Nephron progenitor cell (in vitro differentiated cells): Measurements from ENCODE around the gene DCN.

ENCODE experiments used
- DNase-seq: peaks from one replicate; pipeline ENCODE4 v3.0.0; 2021
- H3K27ac Mint-ChIP-seq: 2 replicates; pipeline ENCODE4 v1.8.0; 2021; ENCODE audit warnings: mild to moderate bottlenecking, moderate library complexity, mixed read lengths
- H3K27me3 Mint-ChIP-seq: 2 replicates; pipeline ENCODE4 v1.8.0; 2021; ENCODE audit warnings: mild to moderate bottlenecking, low read depth, mixed read lengths; ENCODE audit not compliant: poor library complexity
- H3K36me3 Mint-ChIP-seq: 2 replicates; pipeline ENCODE4 v1.8.0; 2021; ENCODE audit warnings: low read depth, mixed read lengths
- H3K4me1 Mint-ChIP-seq: 2 replicates; pipeline ENCODE4 v1.8.0; 2021; ENCODE audit warnings: mixed read lengths
- H3K4me3 Mint-ChIP-seq: 2 replicates; pipeline ENCODE4 v1.8.0; 2021; ENCODE audit warnings: mild to moderate bottlenecking, moderate library complexity, mixed read lengths
- H3K9me3 Mint-ChIP-seq: 2 replicates; pipeline ENCODE4 v1.8.0; 2021; ENCODE audit warnings: mild to moderate bottlenecking, moderate library complexity, mixed read lengths
- CTCF ChIP-seq: fragments of 200-600 bp; sonication (generic); IDR thresholded peaks from 2 replicates; pipeline ENCODE4 v1.5.0; 2021; ENCODE audit warnings: antibody characterized with exemption

The DCN gene

GRCh38 chr12:91222746-91223145 lies 40.1 kb upstream of the DCN start:
- H3K4me3 Mint-ChIP-seq = no peak overlapping the region

GRCh38 chr12:91219919-91220318 lies 37.3 kb upstream of the DCN start:
- H3K9me3 Mint-ChIP-seq = no peaks in the 10 kb centered on the region
- no peak for DNase-seq
- H3K27me3 Mint-ChIP-seq = no peaks in the 10 kb centered on the region
- no peak overlapping the region for H3K4me3 Mint-ChIP-seq
- no peaks in the 10 kb centered on the region for H3K4me1 Mint-ChIP-seq
- TF ChIP-seq CTCF = no peak
- no peaks in the 10 kb centered on the region for H3K36me3 Mint-ChIP-seq
- H3K27ac Mint-ChIP-seq = no peak overlapping the region

More at GRCh38 chr12:91222746-91223145, 40.1 kb upstream of the DCN start:
- no peaks in the 10 kb centered on the region for H3K36me3 Mint-ChIP-seq
- TF ChIP-seq CTCF = no peak
- DNase-seq = no peak
- H3K9me3 Mint-ChIP-seq = no peaks in the 10 kb centered on the region
- no peaks in the 10 kb centered on the region for H3K4me1 Mint-ChIP-seq
- H3K27me3 Mint-ChIP-seq = no peaks in the 10 kb centered on the region
- no peak overlapping the region for H3K27ac Mint-ChIP-seq

GRCh38 chr12:91219511-91219910 lies 36.9 kb upstream of the DCN start:
- Mint-ChIP-seq H3K9me3 (no peaks in the 10 kb centered on the region), H3K4me1 (no peaks in the 10 kb centered on the region), H3K27ac (no peak overlapping the region), H3K27me3 (no peaks in the 10 kb centered on the region), H3K36me3 (no peaks in the 10 kb centered on the region), H3K4me3 (no peak overlapping the region)
- DNase-seq = no peak
- TF ChIP-seq CTCF = no peak

- TF ChIP-seq CTCF = no peak
- H3K27me3 Mint-ChIP-seq = no peaks in the 10 kb centered on the region
These were observed 34.3 kb upstream of the DCN start for GRCh38 chr12:91216871-91217270.

GRCh38 chr12:91215940-91216454 lies 33.4 kb upstream of the DCN start:
- no peak overlapping the region for H3K27ac Mint-ChIP-seq
- no peak for TF ChIP-seq CTCF
- no peaks in the 10 kb centered on the region for H3K36me3 Mint-ChIP-seq
- no peak for DNase-seq
- no peak overlapping the region for H3K4me3 Mint-ChIP-seq
- no peaks in the 10 kb centered on the region for H3K27me3 Mint-ChIP-seq
- peaks cover 3% of the 10 kb centered on the region for H3K9me3 Mint-ChIP-seq
- no peaks in the 10 kb centered on the region for H3K4me1 Mint-ChIP-seq

More at GRCh38 chr12:91216871-91217270, 34.3 kb upstream of the DCN start:
- Mint-ChIP-seq H3K4me3 (no peak overlapping the region), H3K4me1 (no peaks in the 10 kb centered on the region), H3K27ac (no peak overlapping the region), H3K36me3 (no peaks in the 10 kb centered on the region), H3K9me3 (peaks cover 3% of the 10 kb centered on the region)
- DNase-seq = no peak

- Mint-ChIP-seq H3K4me3 (no peak overlapping the region), H3K27me3 (peaks cover 2% of the 10 kb centered on the region), H3K9me3 (peaks cover 16% of the 10 kb centered on the region), H3K4me1 (no peaks in the 10 kb centered on the region), H3K27ac (no peak overlapping the region), H3K36me3 (peaks cover 4% of the 10 kb centered on the region)
- no peak for TF ChIP-seq CTCF
- DNase-seq = no peak
These were observed 29.2 kb upstream of the DCN start for GRCh38 chr12:91211866-91212265.
